Left hindlimb (tissue), 1 donor: ENCODE data around the gene CLASRP.

ENCODE experiments used
- DNase-seq: peaks from one replicate; pipeline ENCODE4 v3.0.0-alpha.2; 2018

CLASRP gene

GRCh38 chr19:45087531-45087930 lies 48.7 kb downstream of the CLASRP start:
- DNase-seq, result no peak

- no peak for DNase-seq
Observed at GRCh38 chr19:45090034-45090433, 51.2 kb downstream of the CLASRP start.

GRCh38 chr19:45090606-45091005 lies 51.8 kb downstream of the CLASRP start:
- no peak for DNase-seq

- peak; percentile 99 for DNase-seq
Observed at GRCh38 chr19:45091031-45091923, 52.4 kb downstream of the CLASRP start.

GRCh38 chr19:45092747-45093678 lies 54.2 kb downstream of the CLASRP start, which contains the start of gene PPP1R37:
PPP1R37 (plus strand) TSS chr19:45093179; CDS start chr19:45093326, 147 bp downstream.
- DNase-seq, result peak; percentile 93

- DNase-seq, result no peak
Observed at GRCh38 chr19:45094137-45094536, 55.3 kb downstream of the CLASRP start.

GRCh38 chr19:45094707-45095106 lies 55.9 kb downstream of the CLASRP start:
- no peak for DNase-seq

GRCh38 chr19:45095496-45096413 lies 56.9 kb downstream of the CLASRP start:
- no peak for DNase-seq

- DNase-seq, result no peak
Observed at GRCh38 chr19:45096700-45097099, 57.9 kb downstream of the CLASRP start.

- no peak for DNase-seq
Observed at GRCh38 chr19:45097450-45097775, 58.6 kb downstream of the CLASRP start.

- no peak for DNase-seq
Observed at GRCh38 chr19:45097776-45098520, 59.1 kb downstream of the CLASRP start.

- DNase-seq, result no peak
Observed at GRCh38 chr19:45098521-45099466, 59.9 kb downstream of the CLASRP start.

- no peak for DNase-seq
Observed at GRCh38 chr19:45099467-45100191, 60.8 kb downstream of the CLASRP start.

GRCh38 chr19:45100201-45100600 lies 61.4 kb downstream of the CLASRP start:
- no peak for DNase-seq

- no peak for DNase-seq
Observed at GRCh38 chr19:45100846-45101252, 62.0 kb downstream of the CLASRP start.

- no peak for DNase-seq
Observed at GRCh38 chr19:45101806-45102205, 63.0 kb downstream of the CLASRP start.

GRCh38 chr19:45102481-45102880 lies 63.6 kb downstream of the CLASRP start:
- no peak for DNase-seq

- DNase-seq, result no peak
Observed at GRCh38 chr19:45103156-45103507, 64.3 kb downstream of the CLASRP start.

GRCh38 chr19:45103508-45104319 lies 64.9 kb downstream of the CLASRP start:
- no peak for DNase-seq
